ENCODE measurements around the gene RP2.

The RP2 gene

DNA sequence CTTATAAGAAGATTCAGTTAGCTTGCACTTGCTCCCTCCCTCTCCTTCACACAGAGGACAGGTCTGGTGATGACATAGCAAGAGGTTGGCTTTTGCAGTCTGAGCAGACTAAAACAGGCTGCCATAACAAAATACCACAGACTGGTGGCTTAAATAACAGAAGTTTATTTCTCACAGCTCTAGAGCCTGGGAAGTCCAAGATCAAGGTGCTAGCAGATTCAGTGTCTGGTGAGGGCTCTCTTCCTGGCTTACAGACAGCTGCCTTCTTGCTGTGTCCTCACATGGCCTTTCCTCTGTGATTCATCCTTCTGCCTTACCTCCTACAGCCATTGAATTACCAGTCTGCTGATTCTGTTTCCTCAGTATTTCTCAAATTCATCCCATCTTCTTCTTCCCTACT, 13.1 kb downstream of the RP2 start:
- no peak for DNase-seq

DNA sequence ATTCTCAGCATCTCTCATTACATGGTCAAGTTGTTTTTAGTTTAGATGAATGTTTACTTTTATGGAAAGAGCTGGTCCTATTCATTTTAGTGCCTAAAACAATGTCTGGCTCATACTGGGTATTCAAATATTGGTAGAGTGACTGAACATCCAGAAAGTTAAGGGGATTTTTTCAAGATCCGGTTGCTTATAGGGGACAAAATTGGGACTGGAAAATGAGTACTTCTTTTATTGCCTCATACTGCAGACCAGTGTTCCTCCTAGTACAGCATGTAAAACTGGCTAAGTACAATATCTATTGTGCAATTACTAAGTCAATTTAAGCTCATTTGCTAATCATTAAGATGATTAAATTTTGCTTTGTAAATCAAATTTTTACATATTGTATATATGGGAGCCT, 13.9 kb downstream of the RP2 start:
- no peak for DNase-seq

DNA sequence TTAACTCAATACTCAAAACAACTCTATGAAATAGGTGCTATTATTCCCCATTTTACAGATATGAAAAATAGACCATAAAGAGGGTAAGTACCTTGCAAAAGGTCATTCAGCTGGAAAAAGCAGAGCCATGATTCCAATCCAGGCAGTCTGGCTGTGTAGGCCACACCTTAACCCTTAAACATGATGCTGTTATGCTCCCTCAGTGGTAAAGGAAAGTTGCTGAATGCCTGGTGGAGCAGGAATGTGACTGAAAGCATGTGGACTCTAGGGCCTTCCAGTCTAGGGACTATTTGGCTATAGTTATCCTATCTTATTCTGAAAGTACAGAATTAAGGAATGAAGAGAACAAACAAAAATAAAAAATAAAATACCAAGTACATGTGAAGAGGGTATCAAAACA, 19.6 kb downstream of the RP2 start:
- DNase-seq: no peak

DNA sequence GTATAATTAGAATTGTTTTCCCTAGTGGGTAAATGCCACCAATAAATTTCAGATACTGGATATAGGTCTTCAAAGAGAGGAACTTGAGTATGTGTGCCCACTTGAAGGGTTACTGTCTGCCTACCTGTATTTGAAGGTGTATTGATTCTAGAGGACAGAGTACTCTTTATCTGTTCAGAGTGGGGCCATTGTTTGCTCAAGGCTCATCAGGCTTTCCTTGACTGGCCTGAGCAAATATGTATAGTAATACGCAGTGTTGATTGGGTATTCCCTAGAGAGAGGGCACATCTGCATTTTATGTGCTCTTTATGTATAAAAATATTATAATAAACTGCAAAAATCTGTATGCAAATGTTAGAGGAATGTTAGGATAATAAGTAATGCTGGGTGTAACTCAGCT, 23.7 kb downstream of the RP2 start:
- DNase-seq: peak; percentile 71

DNA sequence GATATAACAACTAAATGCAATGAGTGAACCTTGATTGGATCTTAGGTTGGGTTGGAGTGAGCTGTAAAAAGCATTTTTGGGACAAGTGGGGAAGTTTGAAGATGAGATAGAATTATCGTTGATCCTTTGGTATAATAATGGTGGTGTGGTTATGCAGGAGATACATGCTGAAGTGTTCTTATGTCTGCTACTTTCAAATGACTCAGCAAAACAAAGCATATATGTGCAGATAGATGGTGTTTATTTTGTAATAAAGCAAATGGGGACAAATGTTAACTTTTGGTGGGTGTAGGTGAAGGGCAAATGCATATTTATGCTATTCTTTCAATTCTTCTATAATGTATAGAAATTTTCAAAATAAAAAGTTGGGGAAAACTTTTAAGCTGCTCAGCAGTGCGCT, 26.2 kb downstream of the RP2 start:
- no peak for DNase-seq

DNA sequence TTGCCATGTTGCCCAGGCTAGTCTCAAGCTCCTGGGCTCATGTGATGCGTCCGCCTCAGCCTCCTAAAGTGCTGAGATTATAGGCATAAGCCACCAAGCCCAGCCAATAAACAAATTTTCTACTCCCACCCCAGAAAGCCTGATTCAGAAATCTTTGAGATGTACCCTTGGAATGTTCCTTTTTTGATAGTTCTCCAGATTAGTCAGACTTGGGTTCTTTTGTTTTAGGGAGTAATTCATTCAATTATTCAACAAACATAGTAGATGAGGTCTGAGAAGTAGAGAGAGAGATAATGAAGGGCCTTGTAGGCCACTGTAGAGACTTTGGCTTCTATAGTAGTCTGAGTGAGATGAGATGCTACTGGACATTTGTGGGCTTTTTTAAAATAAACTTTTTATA, 27.8 kb downstream of the RP2 start:
- no peak for DNase-seq

DNA sequence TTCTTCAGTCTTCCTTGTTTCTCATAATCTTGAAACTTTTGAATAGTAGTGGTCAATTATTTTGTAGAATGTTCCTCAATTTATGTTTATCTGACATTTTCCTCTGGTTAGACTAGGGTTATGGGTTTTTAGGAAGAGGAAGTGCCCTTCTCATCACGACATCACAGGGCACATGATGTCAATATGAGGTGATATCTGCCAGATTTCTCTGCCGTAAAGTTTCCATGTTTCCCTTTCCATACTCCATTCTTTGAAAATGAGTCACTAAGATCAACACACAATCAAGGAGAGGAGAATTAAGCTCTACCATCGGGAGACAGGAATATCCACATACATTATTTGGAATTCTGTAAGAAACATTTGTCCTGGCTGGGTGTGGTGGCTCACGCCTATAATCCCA, 28.4 kb downstream of the RP2 start:
- DNase-seq: no peak

DNA sequence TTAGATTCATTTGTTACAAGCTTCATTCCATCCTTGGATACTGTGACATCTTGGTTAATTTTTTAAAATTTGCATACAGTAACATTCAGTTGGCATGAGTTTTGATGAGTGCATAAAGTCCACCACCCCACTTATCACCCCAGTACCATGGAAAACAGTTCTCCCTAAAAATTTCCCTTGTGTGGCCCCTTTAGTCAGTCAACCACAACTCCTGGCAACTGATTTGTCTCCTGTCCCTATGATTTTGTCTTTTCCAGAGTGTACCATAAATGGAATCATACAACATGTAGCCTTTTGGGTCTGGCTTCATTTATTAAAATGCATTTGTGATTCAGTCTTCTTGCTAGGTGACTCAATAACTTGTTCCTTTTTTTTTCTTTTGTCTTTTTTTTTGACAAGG, 29.9 kb downstream of the RP2 start:
- no peak for DNase-seq

DNA sequence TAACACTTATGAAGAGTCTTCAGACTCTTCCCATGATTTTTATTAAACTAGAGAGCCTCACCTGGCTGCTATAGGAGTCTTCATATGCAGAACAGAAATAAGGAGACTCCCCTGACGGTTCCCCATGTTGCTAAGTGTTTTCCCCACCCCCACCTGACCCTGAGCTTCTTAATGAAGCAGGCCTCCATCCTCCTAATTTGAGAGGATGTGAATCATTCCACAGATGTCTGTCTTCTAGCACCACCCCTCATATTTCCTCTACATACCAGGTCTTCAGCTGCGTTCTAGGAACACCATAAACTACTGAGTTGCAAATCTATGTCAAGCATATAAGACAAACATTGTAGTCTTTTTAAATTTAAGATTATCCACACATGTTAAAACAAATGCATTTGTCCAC, 36.9 kb downstream of the RP2 start:
- DNase-seq: no peak

DNA sequence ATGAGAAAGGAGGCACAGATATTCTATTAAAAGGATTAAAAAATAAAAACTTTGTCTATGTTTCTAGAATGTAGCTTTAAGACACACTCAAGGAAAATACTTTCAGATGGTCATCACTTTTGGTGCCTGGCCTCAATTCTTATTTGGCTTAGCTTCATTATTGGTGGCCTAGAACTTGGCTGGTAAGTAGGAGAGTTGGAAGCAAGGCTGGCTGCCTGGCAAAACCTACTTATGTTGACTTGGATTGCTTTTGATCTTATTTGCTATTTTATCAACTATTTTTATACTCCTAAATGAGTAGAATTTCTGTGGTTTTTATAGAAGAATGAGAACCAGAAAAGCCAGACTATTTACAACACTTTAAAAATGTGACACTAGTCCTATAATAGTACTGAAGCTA, 40.1 kb downstream of the RP2 start:
- no peak for DNase-seq

DNA sequence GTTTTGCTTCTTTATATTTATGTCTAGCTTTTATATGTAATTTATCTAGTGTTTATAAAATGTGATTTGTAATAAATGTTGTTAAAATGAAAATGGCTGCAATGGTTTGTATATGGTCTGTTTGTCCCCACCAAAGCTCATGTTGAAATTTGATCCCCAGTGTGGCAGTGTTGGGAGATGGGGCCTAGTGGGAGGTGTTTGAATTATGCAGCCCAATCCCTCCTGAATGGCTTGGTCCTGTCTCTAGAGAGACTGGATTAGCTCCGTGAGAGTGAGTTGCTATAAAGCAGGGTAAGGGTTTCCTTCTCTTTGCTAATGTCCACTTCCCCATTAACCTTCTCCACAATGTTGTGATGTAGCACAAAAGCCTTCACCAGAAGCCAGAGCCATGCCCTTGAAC, 45.4 kb downstream of the RP2 start:
- no peak for DNase-seq

DNA sequence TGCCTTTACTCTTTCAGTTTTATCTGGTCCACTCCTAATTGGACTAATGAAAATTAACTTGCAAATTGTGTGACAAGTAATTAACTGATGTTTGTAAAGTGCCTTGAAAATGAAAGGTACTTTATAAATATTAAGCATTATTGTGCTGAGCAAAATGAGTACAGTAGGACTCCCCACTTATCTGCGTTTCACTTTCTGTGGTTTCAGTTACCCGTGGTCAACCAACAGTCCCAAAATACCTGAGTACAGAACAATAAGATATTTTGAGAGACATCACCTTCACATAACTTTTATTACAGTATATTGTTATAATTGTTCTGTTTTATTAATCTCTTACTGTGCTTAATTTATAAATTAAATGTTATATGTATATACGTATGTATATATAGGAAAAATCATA, 48.0 kb downstream of the RP2 start:
- no peak for DNase-seq

DNA sequence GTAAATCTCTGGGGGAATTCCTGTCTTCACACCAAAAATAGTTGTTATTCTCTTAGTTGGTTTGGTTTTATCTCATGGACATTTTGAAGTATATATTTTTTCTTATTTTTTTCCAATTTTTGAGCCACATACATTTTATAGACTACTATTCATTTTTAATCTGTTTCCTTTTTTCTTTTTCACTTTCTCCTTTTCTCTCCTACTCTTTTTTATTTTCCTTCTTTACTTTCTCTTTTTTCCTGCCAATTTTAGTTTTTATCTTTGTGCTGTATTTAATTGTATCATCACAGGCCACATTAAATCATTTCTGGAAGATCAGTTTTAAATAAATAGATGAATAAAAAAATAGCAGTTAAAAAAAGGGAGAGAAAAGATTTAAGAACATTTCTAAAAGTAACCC, 61.4 kb downstream of the RP2 start:
- DNase-seq: no peak

DNA sequence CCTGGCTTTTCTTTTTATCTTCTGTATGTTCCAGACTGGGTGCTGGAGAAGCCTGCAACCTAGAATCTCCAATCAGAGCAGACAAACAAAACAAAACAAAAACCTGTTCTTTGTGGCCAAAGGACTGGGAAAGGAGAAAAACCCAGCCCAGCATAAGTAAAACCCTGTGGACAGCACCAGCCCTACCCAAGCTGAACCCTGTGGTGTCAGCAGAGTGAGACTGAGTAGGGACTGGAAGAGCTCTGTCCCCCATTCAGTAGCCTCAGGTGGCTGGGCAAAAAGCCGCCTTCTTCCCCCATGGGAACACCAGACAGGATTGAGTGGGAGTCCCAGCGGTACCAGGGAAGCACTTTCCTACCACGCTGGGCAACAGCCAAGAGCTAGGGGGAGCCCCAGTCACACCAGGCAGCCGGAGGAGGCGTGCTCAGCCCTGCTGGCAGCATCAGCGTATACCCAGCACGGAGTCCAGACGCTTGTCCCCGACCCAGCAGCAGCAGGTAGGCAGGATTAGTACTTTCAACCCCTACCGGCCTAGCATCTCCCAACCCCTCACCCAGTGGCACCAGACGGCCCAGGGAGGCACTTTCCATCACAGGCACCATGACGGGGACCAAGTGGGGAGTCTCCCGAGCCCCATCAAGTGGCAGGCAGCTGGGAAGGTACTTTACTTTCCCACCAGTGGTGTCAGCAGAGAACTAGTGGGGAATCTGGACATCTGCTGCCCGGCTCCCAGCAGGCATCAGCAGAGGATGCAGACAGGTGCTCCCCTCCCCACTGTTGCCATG, 66.8 kb downstream of the RP2 start:
- DNase-seq: peak; percentile 92

DNA sequence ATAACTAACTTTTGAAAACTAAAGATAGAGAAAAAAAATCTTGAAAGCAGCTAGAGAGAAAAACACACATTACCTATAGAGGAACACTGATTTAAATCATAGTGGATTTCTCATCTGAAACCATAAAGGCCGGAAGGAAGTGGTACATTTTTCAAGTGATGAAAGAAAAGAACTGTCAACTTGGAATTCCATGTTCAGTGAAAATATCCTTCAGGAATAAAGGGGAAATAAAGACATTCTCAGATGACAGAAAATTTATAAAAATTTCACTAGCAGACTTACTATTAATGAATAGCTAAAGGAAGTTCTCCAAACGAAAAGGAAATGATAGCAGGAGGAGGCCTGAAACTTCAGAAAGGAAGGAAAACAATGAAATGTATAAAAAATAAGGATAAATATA, 67.8 kb downstream of the RP2 start:
- DNase-seq: no peak

DNA sequence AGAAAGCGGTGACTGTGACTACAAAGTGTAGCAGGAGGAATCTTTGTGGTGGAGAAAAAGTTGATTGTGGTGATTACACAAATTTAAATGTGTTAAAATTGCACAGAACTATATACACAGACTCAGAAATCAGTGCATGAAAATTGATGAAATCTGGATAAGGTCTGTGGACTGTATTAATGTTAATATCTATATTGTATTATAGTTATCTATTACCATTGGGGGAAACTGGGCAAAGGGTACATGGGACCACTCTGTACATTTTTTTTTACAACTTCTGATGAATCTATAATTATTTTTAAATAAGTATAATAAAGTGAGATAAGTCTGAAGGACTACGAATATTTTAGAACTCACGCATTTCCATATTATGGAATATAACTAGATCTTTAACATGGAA, 73.6 kb downstream of the RP2 start:
- no peak for DNase-seq

DNA sequence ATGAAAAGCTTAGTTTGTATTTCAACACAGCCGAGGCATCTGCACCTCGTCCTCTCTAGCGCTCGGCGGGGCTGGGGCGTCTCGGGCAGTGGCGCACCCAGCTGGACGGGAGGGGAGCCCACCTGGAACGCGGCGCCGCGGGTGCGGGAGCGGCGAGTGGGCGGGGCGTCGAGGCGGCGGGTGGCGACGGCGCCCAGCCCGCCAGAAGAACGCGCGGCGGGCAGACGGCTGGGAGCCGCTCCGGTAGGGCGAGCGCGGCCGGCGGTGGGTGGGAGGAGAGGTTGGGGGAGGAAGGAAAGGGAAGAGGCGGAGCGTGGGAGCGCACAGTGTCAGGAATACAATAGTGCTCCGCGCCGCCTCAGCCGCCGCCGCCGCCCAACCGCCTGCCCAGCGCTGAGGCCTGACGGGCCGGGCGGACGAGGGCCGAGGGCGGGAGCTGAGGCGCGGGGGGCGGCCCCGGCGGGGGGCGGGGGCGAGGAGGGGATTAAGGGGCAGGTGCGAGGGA, 75.3 kb downstream of the RP2 start, which contains the start of gene JADE3:
Gene JADE3, plus strand, starts transcription at position 324 of the 505 bp plus-strand sequence. CDS start 72,474 bp downstream, outside the sequence.
- peak; percentile 88 for DNase-seq

DNA sequence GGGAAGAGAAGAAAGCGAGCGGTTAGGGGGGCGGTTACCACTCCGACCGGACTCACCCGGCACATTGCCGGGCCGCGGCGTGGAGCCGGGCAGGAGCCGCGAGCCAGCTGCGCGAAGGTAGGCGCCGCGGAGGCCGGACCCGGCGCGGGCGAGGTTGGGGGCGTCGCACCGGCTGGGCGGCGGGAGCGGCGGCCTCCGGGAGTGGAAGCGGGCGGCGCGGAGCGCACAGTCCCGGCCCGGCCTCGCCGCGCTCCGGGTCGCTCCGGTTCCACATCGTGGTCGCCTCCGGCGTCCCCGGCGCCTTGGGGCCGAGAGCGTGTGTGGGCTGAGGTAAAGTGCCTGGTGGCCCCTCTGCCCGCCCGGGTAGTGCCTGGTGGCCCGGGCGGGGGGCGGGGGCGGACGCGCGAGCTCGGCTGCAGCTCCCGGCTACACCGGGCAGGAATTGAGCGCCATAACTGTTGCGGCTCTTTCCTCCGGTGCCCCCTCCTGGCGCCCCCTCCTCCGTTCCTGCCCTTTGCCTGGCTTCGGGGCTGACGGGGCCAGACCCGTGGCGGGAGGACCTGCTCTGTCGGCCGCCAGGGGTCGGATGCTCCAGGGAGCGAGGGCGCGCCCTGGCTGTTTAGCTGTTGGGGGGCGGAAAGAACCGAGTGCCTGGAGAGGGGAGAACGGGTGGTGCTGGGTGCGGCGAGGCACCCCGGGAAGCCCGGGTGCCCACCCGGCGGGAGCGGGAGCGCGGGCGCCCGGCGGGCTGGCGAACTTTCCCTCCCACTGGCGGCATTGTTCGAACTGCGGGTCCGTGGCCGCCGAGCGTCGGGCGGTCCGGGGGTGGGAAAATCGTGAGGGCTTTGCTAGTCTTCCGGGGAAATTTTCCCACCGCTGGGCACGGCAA, 76.0 kb downstream of the RP2 start:
- peak; percentile 55 for DNase-seq

DNA sequence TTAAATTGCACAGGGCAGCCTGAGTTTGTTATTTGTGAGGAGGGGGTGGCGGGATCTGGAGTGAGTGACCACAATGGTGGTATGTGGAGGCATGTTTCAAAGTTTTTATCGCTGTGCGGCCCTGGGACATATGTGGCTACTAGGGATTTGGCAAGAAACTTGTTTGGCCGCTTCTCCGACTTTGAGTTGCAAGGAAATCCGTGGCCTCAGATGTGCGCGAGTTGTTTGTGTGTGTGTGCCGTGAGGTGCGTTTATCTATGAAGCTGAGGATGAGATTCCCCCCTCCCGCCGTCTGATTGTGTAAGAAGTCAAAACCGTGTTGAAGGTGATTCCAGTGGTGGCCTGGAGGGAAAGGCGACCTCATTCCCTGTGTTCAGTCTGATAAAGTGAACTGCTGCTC, 76.8 kb downstream of the RP2 start:
- DNase-seq: peak; percentile 11

DNA sequence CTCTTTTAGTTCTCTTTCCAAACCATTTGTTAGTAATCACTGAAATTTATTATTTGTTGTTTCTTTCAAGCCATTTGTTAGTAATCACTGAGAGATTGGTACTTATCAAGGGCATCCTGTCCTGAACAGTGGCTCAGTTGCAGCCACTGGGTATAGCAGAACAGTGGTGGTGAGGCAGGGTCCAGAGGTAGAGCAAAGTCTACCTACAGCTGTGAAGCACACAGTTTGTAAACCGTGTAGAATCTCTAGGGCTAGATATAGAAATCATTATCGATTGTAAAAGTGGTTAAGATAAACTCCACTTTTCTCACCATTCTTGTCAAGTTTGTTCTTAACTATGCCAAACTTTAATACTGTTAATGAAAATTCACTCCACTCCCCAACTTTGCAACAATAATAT, 79.4 kb downstream of the RP2 start:
- DNase-seq: no peak

DNA sequence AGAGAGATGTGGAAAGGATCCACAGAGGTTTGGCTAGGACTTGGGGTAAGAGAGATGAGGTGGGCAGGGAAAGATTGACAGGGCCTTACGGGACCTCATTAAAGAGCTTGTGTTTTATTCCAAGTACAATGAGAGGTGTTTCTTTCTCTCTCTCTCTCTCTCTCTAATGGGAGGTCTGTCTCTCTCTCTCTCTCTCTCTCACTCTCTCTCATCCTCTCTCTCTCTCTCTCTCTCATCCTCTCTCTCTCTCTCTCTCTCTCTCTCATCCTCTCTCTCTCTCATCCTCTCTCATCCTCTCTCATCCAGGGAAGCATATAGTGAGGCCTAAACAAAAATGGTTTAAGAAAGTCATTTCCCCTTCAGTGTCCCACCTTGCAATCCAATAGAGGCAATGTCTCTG, 80.8 kb downstream of the RP2 start:
- no peak for DNase-seq

DNA sequence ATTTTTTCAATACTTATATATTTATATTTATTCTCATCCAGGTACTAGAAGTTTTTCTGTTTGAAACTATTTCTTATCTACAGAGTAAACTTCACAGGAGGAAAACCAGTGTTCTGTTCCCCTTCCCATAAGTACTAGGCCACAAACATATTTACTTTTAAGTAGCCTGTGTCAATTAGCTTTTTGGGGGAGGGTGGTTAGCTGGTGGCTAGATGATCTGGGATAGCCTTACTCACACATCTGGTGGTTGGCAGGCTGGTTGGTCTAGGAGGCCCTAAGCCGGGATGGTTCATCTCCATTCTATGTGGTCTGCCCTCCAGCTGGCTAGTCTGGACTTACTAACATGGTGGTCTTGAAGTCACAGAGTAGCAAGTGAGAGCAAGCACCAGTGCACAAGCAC, 81.6 kb downstream of the RP2 start:
- DNase-seq: no peak

DNA sequence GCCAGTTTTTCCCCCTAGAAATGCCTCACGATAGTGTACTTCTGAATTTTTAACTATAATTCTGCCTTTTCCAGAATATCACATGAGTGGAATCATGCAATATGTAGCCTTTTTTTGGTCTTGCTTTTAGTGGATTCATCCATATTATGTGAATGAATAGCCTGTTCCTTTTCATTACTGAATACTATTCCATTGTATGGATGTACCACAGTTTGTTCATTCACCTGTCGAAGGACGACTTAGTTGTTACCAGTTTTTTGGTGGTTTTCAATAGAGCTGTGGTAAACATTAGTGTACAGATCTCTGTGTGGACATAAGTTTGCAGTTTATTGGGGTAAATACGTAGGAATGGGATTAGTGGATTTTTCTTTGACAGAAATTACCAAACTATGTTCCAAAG, 83.4 kb downstream of the RP2 start:
- DNase-seq: no peak

DNA sequence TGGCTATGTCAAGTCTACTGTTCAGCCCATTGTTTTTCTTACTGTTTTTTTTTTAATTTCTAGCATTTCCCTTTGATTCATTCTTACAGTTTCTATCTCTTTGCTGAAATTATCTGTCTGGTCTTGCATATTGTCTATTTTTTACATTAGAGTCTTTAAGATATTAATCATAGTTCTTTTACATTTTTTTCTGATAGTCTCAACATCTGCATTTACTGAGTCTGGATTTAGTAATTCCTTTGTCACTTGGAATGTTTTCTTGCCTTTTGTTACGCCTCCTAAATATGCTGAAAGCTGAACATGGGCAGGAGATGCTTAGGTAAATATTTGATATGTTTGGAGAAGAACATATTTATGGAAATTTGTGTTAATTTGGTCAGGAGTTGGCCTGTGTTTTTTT, 85.8 kb downstream of the RP2 start:
- DNase-seq: no peak
